Stimulated activated CD4-positive, alpha-beta T cell treated with anti-CD3 and anti-CD28 coated beads, Interleukin-12 subunit alpha, Interleukin-12 subunit beta, amount 100 ng/mL, for 4 hours (primary cell): ENCODE data around the gene TMEM191C.
A peak's percentile ranks its signal among the peaks of the same experiment; 100 is the strongest.
"Not testable (repeated sequence)": the region's sequence is repeated elsewhere in the genome, so short reads cannot be mapped to it uniquely, and the experiment has no call there.

Source experiments
- DNase-seq: peaks from one replicate; pipeline ENCODE4 v3.0.0-alpha.2; 2020

The TMEM191C gene

GRCh38 chr22:21446128-21446826 is 20.9 kb upstream of the TMEM191C start:
- DNase-seq, result no peak

GRCh38 chr22:21446827-21447690 is 20.1 kb upstream of the TMEM191C start:
- DNase-seq, result no peak

GRCh38 chr22:21447694-21448402 is 19.3 kb upstream of the TMEM191C start:
- DNase-seq, result no peak

GRCh38 chr22:21448627-21449416 is 18.4 kb upstream of the TMEM191C start:
- no peak for DNase-seq

GRCh38 chr22:21449531-21450319 is 17.5 kb upstream of the TMEM191C start:
- DNase-seq, result no peak

- DNase-seq, result no peak
Measured at GRCh38 chr22:21450320-21450831, 16.8 kb upstream of the TMEM191C start.

- DNase-seq, result no peak
Measured at GRCh38 chr22:21450858-21451353, 16.3 kb upstream of the TMEM191C start.

GRCh38 chr22:21451545-21452520 is 15.4 kb upstream of the TMEM191C start:
- no peak for DNase-seq

GRCh38 chr22:21452666-21453065 is 14.5 kb upstream of the TMEM191C start:
- not testable (repeated sequence) for DNase-seq

- not testable (repeated sequence) for DNase-seq
Measured at GRCh38 chr22:21454998-21455333, 12.2 kb upstream of the TMEM191C start.

GRCh38 chr22:21455334-21456089 is 11.7 kb upstream of the TMEM191C start:
- no peak for DNase-seq

- DNase-seq, result no peak
Measured at GRCh38 chr22:21457023-21457787, 10.0 kb upstream of the TMEM191C start.

GRCh38 chr22:21462672-21463071 is 4.5 kb upstream of the TMEM191C start:
- DNase-seq, result not testable (repeated sequence)

GRCh38 chr22:21468194-21469096 is 1.3 kb downstream of the TMEM191C start:
- DNase-seq, result peak; percentile 89

- DNase-seq, result not testable (repeated sequence)
Measured at GRCh38 chr22:21469097-21469994, 2.2 kb downstream of the TMEM191C start.

GRCh38 chr22:21472984-21473383 is 5.8 kb downstream of the TMEM191C start:
- not testable (repeated sequence) for DNase-seq
